ENCODE results near the gene PPL.

The PPL gene

DNA sequence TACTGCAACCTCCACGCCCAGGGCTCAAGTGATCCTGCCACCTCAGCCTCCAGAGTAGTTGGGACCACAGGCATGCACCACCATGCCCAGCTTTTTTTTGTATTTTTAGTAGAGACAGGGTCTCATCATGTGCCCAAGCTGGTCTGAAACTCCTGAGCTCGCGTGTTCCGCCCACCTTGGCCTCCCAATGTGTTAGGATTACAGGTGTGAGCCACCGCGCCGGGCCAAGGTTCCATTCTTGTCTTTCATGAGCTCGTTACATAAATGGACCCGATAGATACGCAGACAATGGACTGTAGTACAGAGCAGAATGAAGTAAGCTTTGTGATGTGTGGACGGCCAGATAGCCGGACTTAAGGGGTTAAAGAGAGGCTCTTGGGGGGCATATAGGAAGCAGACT, 70.4 kb downstream of the PPL start:
- TF ChIP-seq, protein P1, sequence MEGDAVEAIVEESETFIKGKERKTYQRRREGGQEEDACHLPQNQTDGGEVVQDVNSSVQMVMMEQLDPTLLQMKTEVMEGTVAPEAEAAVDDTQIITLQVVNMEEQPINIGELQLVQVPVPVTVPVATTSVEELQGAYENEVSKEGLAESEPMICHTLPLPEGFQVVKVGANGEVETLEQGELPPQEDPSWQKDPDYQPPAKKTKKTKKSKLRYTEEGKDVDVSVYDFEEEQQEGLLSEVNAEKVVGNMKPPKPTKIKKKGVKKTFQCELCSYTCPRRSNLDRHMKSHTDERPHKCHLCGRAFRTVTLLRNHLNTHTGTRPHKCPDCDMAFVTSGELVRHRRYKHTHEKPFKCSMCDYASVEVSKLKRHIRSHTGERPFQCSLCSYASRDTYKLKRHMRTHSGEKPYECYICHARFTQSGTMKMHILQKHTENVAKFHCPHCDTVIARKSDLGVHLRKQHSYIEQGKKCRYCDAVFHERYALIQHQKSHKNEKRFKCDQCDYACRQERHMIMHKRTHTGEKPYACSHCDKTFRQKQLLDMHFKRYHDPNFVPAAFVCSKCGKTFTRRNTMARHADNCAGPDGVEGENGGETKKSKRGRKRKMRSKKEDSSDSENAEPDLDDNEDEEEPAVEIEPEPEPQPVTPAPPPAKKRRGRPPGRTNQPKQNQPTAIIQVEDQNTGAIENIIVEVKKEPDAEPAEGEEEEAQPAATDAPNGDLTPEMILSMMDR (IDR thresholded peaks at IDR 0.05; ENCODE audit: low read depth, low read length) = no peak

DNA sequence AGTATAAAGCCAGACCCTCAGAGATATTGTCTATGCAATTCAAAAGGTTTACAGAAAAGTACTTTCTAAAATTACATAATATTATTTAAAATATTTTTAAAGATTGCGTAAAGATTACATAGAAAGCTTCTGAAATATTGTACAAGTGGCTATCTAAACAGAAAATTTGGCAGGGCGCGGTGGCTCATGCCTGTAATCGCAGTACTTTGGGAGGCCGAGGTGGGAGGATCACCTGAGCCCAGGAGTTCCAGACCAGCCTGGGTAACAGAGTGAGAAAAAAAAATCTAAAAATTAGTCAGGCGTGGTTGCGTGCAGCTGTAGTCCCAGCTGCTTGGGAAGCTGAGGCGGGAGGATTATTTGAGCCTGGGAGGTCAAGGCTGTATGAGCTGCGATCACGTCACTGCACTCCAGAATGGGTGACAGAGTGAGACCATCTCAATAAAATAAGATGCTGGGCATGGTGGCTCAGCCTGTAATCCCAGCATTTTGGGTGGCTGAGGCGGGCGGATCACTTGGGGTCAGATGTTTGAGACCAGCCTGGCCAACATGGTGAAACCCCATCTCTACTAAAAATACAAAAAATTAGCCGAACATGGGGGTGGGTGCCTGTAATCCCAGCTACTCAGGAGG, 71.6 kb downstream of the PPL start:
- DNase-seq (ENCODE audit: extremely low read depth, low read depth) = no peak
- TF ChIP-seq, protein P1 (IDR thresholded peaks at IDR 0.05; ENCODE audit: low read depth, low read length) = no peak

More for the DNA sequence above, 70.4 kb downstream of the PPL start:
- no peak for DNase-seq (ENCODE audit: extremely low read depth, low read depth)

DNA sequence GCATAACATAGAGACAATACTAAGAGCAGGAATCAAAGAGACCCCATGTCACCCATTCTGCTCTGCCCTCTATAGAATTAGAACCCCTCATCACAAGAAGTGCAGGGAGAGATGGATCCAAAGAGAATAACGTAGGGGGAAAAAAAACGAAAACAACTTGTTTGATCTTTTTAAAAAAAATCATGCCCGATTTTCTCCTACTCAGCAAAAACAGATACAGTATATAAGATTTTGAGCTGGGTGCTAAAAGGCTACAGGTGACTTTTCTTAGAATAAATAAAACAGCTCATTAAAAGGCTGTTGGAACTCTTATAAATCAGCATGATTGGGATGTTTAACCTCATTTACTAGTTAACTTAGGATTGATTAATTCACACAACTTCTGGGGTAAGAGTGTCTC, 72.2 kb downstream of the PPL start:
- DNase-seq (ENCODE audit: extremely low read depth, low read depth) = no peak
- TF ChIP-seq, protein P1 (IDR thresholded peaks at IDR 0.05; ENCODE audit: low read depth, low read length) = no peak

DNA sequence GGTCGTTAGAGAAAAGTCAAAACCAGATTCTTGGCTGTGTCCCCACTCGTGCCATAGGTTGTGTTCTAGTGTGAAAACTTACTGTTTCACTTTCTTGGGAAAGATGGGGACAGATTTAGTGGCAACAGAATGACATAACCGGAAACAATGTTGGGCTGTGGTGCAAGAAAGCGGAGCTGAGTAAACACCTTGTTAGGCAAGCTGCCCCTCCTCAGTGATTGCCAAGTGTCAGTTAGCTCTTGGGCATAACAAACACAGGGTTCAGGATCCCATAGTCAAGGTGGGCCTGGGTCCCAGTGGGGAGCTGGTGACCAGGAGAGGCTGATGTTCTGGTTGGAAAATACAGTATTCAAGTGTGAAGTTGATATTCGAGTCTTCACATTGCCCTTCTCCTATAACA, 74.3 kb downstream of the PPL start:
- TF ChIP-seq, protein P1 (IDR thresholded peaks at IDR 0.05; ENCODE audit: low read depth, low read length) = no peak
- no peak for DNase-seq (ENCODE audit: extremely low read depth, low read depth)

DNA sequence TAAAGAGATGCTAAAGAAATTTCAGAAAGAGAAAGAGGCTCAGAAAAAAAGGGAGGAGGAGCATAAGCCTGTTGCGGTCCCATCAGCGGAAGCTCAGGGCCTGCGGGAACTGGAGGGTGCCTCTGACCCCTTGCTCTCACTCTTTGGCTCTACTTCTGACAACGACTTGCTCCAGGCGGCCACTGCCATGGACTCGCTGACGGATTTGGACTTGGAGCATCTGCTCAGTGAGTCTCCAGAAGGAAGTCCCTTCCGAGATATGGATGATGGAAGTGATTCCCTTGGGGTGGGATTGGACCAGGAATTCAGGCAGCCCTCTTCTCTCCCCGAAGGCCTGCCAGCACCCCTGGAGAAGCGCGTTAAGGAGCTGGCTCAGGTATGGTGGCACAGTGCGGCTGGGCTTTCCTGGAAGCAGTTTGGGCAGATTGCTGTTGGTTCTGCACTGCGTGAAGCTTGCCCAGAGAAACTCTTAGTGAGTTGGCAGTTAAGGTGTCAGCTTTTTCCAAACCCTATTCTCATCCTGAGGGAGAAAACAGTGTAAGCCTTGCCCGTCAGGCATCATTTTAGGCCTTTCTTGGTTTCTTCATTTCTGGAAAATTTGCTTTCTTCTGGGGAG, 76.1 kb downstream of the PPL start:
- TF ChIP-seq, protein P1 (IDR thresholded peaks at IDR 0.05; ENCODE audit: low read depth, low read length) = no peak
- DNase-seq (ENCODE audit: extremely low read depth, low read depth) = no peak

DNA sequence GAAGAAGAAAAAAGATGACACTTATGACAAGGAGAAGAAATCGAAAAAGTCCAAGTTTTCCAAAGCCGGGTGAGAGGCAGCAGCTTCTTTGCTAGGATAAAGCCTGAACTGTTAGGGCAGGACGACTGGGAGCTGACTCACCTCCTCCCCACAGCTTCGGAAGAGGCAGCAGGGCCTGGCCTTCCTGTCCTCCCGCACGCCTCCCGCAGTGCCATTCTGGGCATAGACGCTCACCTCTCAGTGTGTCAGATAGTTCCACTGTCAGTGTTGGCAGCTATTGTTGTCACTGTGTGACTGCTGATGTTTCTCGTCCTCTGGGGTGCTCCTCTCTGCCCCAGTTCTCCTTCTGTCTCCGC, 77.1 kb downstream of the PPL start:
- no peak for DNase-seq (ENCODE audit: extremely low read depth, low read depth)
- TF ChIP-seq, protein P1 (IDR thresholded peaks at IDR 0.05; ENCODE audit: low read depth, low read length) = no peak

DNA sequence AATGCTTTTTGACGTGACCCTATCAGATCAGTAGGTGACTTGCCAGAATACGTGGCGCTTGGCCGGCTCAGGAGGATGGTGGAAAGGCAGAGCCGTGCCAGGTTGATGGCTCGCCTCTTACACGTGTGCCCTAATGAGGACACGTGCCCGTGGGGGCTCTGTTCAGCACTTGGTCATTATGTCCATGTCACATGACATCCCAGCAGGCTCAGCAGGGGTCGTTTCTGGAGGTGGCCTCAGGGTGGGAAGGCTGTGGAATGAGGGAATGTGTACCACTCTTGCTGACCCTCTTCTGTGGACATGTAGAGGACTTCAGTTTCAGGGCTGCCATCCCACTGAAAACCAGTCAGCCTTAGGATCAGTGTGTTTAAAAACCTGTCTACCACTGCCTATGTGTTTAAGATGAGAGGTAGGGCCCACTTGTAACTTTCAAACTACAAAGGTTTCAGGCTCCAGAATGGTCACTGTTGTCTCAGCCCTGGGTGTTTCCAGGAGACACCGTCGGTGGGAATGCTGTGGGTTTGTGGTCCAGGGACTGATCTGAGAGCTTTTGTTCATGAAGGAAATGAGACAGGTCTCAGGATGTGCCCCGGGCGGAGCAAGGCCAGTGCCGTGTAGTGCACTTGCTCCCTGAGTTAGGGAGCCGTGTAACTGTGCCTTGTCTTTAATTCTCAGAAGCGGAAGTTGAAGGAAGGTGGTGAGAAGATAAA, 77.6 kb downstream of the PPL start:
- TF ChIP-seq, protein P1 (IDR thresholded peaks at IDR 0.05; ENCODE audit: low read depth, low read length) = no peak

More for the DNA sequence above, 77.6 kb downstream of the PPL start:
- DNase-seq (ENCODE audit: extremely low read depth, low read depth) = no peak

All from AG09319 (cell line).